ENCODE data around the gene SLC13A5.

DNA sequence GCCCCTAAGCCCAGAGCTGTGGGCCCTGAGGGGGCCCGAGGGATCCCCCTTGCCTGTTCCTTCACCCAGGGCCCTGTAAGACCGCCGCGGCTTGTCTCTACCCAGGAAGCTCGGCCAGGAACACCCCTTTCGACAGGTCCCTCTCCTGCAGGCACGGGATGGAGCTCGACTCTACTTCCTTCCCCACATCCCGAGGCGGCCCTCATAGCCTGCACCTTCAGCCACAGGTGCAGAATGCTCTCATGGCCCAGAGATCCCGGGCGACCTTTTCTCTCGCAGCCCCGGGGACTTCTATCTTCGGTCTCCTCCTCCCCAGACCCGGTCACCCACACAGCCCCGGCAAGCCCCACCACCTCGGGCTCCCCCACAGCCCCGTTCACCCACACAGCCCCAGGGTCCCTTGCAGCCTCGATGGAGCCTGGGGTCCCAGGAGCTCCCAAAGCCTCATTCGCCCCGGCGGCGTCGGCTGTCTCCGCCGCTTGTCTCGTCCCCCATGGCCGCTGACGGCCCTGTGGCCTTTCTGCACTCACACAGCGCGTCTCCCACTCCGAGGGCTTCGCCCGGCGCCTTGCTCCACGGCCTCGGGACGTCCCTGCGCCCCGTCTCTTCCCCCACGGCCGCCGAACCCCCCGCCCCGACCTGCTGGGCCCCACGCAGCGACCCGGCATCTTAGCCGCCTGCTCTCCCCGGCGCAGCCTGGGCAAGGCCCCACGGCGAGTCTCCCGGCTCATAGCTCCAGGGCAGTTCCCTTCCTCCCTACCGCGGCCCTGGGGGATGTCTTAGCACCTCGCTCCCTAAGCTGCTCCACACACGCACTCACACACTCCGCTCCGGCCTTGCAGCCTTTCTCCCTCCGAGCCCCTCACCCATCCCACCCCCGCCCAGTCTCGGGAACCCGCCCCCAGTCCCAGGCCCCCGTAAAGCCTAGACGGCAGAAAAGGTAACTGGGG, 73.3 kb downstream of the SLC13A5 start:
- TF ChIP-seq YY1 (IDR thresholded peaks at IDR 0.05; ENCODE audit: insufficient read depth, insufficient read length) (no peak), SUZ12 (IDR thresholded peaks at IDR 0.05; ENCODE audit: extremely low read depth, insufficient read depth, insufficient read length) (no peak), ZNF274 (IDR thresholded peaks at IDR 0.05; ENCODE audit: low read depth, low read length) (no peak)

Measured in NT2/D1 (cell line).